Inferior parietal cortex (tissue), 1 donor: Measurements from ENCODE around the gene PLA2G4D.
A peak's percentile ranks its signal among the peaks of the same experiment; 100 is the strongest.

ENCODE experiments used
- DNase-seq: peaks from one replicate; pipeline ENCODE4 v3.0.0-alpha.2; 2016; ENCODE audit errors: extremely low spot score

The PLA2G4D gene, protein sequence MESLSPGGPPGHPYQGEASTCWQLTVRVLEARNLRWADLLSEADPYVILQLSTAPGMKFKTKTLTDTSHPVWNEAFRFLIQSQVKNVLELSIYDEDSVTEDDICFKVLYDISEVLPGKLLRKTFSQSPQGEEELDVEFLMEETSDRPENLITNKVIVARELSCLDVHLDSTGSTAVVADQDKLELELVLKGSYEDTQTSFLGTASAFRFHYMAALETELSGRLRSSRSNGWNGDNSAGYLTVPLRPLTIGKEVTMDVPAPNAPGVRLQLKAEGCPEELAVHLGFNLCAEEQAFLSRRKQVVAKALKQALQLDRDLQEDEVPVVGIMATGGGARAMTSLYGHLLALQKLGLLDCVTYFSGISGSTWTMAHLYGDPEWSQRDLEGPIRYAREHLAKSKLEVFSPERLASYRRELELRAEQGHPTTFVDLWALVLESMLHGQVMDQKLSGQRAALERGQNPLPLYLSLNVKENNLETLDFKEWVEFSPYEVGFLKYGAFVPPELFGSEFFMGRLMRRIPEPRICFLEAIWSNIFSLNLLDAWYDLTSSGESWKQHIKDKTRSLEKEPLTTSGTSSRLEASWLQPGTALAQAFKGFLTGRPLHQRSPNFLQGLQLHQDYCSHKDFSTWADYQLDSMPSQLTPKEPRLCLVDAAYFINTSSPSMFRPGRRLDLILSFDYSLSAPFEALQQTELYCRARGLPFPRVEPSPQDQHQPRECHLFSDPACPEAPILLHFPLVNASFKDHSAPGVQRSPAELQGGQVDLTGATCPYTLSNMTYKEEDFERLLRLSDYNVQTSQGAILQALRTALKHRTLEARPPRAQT

DNA sequence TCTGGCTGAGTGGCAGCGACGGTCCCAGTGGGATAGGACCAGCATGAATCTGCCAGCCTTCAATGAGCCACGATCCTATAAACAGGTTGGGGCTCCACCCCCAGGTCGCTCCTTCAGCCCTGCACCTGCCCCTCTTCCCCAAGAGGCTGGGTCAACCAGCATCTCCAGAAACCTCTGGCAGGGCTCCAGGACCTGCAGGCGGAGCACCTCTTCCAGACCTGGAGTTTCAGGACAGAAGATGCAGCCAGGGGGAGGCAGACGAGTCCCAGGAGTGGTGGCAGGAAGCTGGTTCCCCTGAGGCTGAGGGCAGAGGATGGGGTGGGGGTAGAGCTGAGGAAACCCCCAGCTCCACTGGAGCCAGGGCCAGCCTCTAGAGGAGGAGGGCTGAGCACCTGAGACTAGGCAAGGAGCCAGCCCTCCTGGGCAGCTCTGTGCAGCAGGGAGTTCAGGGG is at the start of gene PLA2G4D:
Gene PLA2G4D (minus strand): TSS at position 51 of the 452 bp plus-strand sequence. CDS start 103 bp downstream, outside the sequence.
- no peak for DNase-seq

DNA sequence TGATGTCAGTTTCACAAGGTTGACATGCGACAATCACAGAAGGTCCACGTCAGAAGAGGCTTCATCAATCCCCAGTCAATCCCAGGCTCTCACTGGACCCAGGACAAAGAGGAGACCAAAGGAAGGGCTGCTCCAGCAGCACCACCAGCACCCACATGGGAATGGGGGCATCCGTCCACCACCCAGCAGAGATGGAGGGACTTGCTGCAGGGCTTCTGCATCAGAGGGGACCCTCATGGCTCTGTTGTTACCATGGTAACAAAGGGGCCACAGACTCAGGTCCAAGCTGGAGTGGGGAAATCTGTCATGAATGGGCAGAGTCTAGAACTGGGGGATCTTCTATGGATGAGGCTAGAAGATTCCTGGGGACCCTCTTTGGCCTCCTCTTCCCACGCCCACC is 49.0 kb upstream of the PLA2G4D start:
- no peak for DNase-seq

DNA sequence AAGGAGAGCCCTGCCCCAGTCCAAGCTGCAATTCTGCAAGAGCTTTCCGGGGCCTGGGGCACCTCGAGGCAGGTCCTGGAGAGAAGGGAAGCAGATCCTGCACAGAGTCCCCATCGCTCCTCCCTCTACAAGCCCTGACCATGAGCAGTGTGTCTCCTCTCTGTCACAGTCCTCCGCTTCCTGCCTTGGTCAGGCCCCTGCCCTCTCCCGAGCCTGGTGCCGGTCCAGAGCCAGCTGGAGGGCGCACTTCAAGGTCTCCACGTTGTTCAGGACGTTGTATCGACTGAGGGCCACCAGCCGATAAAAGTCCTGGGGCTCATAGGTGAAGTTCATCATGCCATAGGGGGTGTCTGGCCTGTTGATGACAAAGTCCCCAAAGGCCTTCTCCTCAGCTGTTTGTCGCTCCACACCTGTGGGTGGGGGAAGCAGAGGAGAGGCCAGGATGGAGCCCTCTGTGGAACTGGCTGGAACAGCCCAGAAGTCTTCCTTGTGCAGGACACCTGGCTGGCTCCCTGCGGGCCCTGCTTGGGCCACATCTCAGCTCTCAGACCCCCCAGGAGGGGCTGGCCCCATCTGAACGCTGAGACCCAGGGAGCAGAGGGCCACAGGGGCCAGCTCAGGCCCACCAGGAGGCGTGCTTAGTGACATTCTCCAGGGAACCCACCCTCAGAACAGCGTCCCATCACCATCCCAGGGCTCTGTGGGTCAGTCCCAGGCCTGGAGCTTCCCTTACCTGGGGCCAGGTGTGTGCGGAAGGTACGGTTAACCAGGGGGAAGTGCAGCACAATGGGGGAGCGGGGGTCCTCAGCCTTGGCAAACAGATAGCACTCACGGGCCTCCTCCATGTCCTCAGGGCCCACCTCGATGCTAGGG is 47.7 kb upstream of the PLA2G4D start:
- no peak for DNase-seq

DNA sequence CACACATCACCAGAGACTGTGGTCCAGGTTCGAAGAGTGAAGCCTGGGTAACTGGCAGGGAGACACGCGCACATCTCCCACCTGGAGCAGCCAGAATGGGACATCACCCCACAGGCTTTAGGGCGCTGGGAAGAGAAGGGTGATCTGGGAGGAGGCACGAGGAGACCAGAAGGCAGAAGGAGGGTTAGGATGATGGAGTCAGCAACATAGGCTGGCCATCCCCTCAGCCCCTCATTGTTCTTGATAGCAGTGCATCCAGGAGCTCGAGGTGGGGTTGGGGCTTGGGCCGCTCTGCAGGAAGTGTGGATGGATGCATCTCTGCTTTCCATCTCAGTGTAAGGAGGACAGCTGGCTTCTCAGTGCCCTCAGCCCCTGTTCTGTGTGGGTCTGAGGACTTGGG is 46.9 kb upstream of the PLA2G4D start:
- no peak for DNase-seq

DNA sequence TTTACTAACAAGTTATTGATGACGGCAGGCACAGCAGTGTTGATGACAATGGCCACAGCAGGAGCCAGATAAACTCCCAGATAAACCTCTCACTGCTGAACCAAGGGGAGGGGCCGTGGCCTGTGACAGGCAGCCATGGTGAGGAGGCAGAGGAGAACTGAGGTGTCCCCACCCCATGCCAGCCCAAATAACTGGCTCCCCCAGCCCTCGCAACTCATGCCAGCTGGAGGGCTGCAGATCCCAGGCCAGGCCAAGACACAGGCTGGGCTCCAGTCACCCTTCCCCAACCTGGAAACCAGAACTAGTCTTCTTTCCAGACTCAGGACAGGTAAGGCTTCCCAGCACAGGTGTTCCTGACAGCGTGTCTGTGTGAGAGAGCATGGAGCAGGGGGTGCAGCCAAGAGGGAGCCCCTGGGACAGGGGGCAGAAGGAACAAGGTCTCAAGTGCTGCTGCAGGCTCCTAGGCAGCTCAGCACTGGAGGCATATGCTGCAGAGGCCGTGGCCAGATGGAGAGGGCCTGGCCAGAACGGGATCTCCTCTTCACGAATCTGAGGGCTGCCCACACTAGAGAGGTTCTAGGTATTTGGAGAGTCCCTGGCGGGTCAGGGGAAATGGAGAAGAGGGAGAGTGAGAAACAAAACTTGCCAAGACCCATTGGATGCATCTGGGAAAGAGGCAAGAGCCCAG is 46.2 kb upstream of the PLA2G4D start:
- DNase-seq: no peak

DNA sequence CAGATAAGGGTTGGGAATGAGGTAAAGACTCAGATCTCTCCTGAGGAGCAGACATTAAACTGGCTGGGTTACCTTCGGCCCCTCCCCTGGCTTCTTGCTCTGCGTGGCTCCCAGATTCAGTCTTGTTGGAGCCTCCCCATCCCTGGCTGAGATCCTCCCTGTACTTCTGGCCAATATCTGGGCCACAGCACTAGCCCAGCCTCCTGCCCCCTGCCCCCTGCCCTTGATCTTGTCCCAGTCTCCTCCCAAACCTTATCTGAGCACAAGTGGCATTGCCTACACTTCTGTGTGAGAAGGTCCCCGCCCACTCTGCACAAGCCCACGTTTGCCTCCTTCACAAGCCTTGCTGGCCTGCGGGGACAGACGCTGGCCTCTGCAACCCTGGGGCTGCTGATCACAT is 45.2 kb upstream of the PLA2G4D start:
- no peak for DNase-seq

DNA sequence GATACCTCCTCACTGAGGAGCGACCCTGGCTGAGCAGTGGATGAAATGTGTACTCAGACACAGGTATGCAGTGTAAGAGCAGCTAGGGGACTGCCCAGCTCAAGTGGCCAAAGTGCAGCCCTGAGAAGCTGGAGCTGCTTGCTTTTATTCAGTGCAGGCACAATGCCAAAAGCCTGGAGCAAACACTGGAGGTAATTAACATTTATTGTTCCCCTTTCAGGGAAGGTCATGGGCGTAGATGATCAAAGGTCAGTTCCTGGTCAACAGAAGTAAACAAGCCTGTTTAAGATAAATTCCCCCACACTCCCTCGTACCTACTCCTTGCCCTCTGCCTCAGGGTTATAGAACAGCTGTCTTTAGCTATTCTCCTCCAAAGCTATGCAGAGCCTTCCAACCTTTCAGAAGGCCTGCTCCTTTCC is 44.6 kb upstream of the PLA2G4D start:
- DNase-seq: no peak

DNA sequence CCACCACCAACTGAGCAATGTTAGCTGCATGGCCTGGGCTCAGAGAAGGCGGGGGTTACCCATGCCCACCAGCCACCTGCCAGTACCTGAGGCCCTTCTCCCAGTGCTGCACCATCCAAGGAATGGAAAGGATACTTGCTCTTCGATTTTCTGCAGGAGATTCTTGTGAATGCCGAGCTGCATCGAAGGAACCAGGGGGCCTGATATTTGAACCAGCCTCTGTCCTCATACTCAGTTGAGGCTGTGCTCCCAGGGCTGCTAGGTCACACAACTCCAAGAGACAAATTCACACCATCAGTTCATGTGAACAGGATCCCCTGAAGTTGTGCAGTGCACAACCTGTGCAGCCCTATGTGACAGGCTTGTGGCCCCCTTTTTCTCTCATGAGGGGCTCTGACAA is 44.0 kb upstream of the PLA2G4D start:
- no peak for DNase-seq

DNA sequence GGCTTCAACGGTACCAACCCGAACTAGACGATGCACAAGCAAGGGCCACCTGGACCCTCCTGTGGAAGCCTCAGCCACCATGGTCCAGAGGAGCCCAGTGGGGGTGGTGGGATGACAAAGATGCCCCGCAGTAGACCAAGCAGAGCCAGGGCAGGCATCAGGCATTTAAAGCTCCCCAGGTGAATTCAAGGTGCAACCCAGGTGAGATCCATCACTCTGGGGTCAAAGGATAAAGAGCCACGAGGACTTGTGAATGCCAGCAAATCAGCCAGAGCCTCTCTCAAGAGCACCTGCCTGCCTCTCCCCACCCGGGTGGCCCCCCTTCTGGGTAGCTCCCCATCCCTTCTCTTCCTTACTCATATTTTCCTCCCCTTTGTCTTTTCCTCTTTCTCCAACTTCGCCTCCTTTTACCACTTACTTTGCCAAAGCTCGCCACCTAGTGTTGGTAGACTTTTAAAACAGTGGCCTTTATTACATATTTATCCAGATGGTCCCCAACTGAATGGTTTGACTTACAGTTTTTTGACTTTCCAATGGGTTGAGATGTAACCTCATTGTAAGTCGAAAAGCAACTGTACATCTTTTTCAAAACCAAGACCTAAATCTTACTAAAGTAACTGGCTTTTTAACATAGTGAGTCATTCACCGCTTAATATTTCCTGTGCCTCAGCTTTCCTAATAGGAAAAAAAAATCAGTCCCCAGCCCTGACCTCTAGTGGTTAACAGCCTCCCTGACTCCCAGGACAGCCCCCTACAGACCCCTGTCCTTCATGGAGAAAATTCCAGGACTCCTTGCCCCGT is 43.3 kb upstream of the PLA2G4D start:
- peak; percentile 84 for DNase-seq

DNA sequence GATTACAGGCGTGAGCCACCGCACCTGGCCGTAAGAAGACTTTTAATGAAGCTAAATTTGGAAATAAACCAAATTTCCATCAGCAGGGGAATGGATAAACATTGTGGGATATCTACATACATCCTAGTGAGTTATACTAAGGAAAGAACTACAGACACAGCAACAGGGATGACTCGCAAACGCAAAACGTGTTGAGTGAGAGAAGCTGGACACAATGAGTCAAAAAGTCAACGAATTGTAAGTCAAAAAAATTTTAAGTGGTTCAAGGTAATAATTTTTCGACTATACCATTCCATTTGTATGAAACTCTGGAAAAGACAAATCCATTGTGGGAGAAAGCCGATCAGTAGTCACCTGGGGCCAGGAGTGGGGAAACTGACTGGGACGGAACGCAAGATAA is 42.2 kb upstream of the PLA2G4D start:
- DNase-seq: no peak

DNA sequence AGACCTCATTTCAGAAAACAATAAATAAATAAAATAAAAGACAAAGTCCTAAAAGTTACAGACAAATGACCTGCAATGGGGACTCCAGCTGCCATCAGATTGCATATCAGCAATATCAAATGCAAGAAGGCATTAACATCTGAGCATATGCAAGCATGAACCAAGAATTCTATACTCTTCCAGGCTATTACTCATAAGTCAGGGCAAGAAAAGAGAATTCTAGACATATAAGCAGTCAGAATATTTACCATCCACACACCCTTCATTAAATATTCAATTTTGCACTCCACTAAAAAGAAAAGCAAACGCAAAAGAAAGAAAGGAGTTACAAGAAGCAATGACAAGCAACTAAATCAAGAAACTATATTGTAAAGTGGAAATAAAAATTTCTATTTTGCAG is 41.0 kb upstream of the PLA2G4D start:
- DNase-seq: no peak

DNA sequence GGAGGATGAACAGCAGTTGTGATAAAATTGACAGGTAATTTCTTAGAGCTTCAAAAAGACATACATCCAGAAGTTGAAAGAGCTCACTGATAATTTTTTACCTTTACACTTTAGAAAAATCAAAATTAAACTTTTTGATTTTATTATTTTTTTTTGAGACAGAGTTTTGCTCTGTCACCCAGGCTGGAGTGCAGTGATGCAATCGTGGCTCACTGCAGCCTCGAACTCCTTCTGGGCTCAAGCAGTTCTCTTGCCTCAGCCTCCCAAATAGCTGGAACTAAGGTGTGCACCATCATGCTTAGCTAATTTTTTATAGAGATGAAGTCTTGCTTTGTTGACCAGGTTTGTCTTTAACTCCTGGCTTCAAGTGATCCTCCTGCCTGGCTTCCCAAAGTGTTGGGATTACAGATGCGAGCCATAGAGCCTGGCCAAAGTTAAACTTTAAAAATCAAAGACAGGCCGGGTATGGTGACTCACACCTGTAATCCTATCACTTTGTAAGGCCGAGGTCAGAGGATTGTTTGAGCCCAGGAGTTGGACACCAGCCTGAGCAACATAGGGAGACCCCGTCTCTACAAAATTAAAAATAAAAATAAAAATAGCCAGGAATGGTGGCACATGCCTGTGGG is 40.4 kb upstream of the PLA2G4D start:
- no peak for DNase-seq

DNA sequence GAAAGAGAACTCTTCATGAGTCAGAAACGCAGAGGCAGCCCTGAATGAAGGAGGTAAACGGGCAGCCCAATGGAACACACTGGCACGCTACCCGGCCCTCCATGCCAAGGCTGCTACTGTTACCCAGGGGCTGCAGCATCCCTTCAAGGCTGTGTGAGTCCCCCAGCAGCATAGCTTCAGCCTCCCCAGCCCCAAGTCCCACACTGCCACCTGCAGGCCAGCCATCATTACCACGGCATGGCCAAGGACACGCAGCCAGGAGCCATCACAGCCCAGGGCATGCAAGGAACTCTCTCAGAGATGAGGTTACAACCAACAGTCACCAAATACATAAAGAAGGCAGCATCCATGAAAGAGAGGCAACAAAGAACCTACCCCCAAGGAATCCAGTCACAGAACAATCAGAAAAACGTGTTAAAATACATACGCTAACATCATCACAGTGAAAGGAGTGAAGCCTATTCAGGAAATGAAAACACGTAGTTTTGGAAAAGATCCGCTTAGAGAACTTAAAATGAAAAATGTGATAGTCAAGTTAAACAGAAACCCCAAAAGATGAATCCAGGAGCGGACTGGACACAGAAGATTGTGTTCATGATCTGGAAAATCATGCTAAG is 39.6 kb upstream of the PLA2G4D start:
- DNase-seq: no peak

DNA sequence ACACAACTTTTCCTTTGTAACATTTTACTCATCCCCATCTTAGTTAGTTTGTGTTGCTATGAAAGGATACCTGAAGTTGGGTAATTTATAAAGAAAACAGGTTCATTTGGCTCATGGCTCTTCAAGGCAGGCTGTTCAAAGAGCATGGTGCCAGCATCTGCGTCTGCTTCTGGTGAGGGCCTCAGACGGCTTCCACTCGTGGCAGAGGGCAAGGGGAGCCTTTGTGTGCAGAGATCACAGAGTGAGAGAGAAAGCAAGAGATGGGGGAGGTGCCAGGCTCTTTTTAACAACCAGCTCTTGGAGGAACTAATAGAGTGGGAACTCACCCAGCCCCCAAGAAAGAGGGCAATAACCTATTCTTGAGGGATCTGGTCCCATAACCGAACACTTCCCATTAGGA is 39.0 kb upstream of the PLA2G4D start:
- no peak for DNase-seq

DNA sequence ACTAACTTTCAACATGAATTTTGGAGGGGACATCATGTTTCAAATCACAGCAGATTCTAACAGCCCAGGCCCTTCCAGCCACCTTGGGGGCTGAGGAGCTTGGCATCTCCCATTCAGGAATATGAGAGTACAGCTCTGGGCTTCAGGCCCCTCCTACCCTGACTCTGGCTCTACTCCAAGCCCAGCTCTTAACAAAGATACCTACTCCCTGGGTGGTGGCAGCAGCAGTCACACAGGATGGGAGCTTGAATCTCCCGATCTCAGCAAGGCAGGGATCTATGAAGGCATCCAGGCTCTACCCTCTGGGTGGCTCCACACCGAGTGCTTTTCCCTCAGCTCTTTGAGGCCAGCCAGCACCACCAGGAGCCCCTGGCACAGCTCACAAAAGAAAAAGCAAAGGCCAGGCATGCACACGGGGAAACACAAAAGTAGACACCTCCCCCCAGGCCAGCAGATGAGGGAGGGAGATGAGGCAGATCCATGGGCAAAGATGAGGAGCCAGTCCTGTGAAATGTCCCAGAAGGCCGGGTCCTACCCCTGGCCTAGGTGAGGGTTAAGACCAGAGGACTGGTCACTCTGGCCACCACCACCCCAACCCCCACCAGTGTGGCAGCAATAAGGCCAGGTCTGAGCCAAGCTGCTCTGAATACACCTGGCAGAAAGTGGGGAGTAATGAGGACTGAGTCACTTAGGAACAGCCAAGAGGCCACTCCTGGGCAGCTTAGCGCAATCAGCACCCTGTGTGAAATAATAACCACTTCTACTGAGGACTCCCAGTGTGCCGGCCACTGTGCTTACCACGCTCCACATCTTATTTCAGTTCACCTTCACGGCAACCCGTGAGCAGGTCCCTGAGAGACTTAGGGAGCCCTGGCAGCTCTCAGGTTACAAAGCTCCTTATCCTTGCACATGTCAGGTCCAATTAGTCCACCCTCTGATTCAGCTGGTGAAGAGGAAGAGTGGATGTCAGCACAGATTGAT is 37.8 kb upstream of the PLA2G4D start:
- DNase-seq: no peak

DNA sequence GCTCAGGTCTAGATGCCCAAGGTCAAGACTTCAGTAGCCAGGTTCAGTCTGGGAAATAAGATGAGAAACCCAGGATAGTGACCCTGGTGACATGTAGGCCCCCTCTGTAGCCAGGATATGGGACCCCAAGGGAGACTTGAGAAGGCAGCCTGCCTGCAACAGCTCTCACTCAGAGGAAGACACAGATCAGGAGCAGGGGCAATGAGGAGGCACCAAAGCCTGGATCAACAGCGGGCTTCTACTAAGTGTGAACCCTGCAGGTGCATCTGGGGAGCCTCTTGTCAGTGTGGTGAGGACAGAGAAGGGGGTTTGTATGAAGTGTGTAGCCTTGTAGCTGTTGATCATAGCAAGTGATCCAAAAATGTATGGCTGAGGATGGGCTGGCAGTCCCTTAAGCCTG is 36.6 kb upstream of the PLA2G4D start:
- no peak for DNase-seq

DNA sequence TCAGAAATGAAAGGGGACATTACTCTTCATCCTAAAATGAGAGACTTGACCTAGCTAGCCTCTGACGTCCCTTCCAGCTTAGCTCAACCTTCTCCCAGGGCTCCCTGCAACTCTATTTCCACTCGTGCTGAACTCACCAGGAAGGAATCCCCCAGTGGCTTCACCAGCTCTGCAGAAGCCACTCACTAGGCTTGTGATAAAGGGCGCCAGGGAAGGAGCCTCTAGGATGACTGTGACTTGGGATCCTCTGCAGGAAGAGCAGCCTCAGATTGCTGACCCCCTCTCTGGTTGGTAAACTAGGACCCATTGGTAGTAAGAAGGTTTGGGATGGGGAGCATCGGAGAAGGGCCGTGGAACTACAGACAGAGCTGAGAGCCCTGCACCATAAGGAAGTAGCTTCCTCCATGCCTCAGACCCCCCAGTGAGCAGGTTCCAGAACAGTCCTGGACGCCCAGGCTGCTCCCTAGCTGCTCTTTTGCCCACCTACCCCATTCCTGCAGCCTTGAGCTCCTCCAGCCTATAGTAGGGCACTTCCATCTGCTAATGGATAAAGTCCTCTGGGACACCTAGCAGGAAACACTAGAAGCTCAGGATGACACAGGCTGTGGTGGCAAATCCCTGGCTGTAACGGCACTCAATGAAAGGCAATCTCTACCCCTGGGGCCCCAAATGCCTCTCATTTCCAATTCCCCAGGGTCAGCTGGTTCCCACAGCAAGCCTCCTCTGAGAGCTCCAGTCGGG is 36.1 kb upstream of the PLA2G4D start:
- no peak for DNase-seq

DNA sequence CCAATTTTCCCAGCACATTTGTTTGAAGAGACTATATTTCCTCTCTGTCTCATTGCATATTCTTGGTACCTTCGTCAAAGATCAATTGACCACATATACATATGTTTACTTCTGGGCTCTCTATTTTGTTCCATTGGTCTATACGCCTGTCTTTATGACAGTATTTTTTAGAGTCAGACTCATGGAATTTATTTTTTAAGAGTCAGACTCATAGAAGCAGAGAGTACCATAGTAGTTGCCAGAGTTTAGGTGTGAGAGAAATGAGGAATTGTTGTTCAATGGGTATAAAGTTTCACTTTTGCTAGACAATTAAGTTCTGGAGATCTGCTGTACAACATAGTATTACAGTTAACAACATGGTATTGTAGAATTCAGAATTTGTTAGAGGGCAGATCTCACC is 35.0 kb upstream of the PLA2G4D start:
- DNase-seq: no peak
